GM21423 (cell line): ENCODE results near the gene RPEL1.

Source experiments
- ATAC-seq: cut with Tn5 transposase; IDR thresholded peaks from one replicate; pipeline ENCODE4 v1.9.1; 2021; ENCODE audit warnings: mild to moderate bottlenecking, moderate library complexity; ENCODE audit not compliant: unreplicated experiment

The RPEL1 gene

GRCh38 chr10:103278537-103278823 is 32.8 kb downstream of the RPEL1 start:
- no peak for ATAC-seq

DNA sequence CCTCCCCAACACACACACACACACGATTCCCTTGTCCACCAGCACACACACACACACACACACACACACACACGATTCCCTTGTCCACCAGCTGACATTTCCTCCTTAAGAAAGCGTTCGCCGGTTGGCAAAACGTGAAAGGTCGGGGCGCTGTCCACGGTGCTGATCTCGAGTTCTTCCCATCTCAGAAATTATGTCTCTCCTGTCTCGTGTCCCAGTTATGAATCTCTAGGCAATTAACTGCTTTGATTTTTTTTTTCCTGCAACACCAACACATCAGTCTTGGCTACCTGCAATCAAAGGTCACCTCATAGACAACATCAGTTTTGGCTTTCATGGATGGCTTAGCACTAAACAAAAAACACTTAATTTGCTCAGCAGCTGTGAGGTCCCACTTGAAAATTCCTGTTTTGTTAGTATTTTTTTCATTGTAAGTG is 33.2 kb downstream of the RPEL1 start:
- ATAC-seq, result no peak

DNA sequence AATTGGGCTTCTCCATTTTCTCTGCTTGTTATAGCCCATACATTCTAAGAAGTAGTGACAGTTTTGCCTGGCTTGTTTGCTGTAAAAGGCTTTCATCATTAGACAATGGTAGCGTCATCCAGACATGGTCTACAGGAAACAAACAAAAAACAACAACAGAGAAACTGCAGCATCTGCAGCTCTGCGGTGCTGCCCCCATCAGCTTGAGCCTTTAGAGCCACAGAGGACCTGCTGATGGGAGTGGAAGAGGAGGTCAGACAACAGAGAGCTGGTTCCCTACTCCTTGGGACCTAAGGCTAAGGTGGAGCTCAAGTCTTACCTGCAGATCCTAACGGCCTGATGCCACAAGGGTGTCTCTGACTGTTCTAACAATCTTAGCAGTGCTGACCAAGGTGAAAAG is 34.3 kb downstream of the RPEL1 start:
- ATAC-seq, result no peak

- no peak for ATAC-seq
Measured at GRCh38 chr10:103280506-103280905, 34.8 kb downstream of the RPEL1 start.

- ATAC-seq, result no peak
Measured at GRCh38 chr10:103281753-103282152, 36.1 kb downstream of the RPEL1 start.

- ATAC-seq, result no peak
Measured at GRCh38 chr10:103282961-103283360, 37.3 kb downstream of the RPEL1 start.

GRCh38 chr10:103284170-103284569 is 38.5 kb downstream of the RPEL1 start:
- no peak for ATAC-seq

- ATAC-seq, result no peak
Measured at GRCh38 chr10:103287992-103288391, 42.3 kb downstream of the RPEL1 start.

GRCh38 chr10:103291588-103291987 is 45.9 kb downstream of the RPEL1 start:
- ATAC-seq, result no peak

DNA sequence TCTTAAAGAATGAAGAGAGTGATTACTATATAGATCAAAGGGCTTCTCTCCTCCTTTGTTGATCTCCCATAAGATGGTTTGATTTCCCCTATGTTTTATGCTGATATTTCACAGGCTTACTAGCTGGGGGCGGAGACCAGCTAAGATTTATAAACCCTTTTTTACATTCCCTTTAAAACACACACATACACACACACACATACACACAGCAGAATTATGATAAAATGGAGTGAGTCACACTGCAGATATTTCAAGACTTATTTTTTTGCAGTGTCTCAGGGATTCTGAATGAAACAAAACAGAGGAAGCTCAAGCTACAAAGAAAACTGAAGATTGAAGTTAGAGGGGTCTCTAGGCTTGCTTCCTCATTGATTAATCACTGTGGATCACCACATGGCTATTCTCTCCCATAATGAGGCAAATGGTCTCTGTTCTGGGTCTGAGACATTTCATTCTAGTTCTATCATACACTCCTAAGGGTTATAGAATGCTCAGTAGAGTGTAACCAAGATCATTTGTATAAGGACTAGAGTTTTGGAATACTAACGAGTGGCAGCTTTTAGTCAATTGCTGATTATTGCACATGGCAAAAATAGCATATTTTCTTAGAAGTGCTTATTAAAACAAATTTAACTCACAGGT is 49.8 kb downstream of the RPEL1 start:
- ATAC-seq, result no peak
